A549 (cell line): ENCODE measurements around the gene MUC12.

ENCODE experiments used
- CBX2 ChIP-seq: fragments of 200-600 bp; sonication (generic); IDR thresholded peaks from 2 replicates; pipeline ENCODE4 v1.6.1; 2016; ENCODE audit warnings: low read depth, mild to moderate bottlenecking, borderline replicate concordance
- CEBPB ChIP-seq, 2 experiments: fragments of >200 bp in 1 of 2; sonication (Bioruptor Twin) in 1 of 2; formaldehyde crosslinking in 1 of 2; IDR thresholded peaks; 2 replicates each; pipeline ENCODE4 v1.6.1; 2012 to 2016
- EP300 ChIP-seq, 2 experiments: fragments of >200 bp; sonication (Bioruptor Twin); formaldehyde crosslinking; IDR thresholded peaks; 2 replicates in 1 of 2; 3 replicates in 1 of 2; pipeline ENCODE4 v1.6.1; 2016 to 2017
- HOXA7 ChIP-seq: fragments of 250-450 bp; sonication (Bioruptor Pico); IDR thresholded peaks from 2 replicates; pipeline ENCODE4 v1.5.0; 2020; ENCODE audit warnings: mild to moderate bottlenecking, moderate library complexity
- HOXB5 ChIP-seq: fragments of 250-450 bp; sonication (Bioruptor Pico); IDR thresholded peaks from 2 replicates; pipeline ENCODE4 v1.5.0; 2020; ENCODE audit warnings: mild to moderate bottlenecking, moderate library complexity
- NR3C1 ChIP-seq: fragments of >200 bp; sonication (Bioruptor Twin); formaldehyde crosslinking; IDR thresholded peaks from 3 replicates; pipeline ENCODE4 v1.6.1; 2017
- PHF8 ChIP-seq: fragments of 200-600 bp; sonication (generic); IDR thresholded peaks from 2 replicates; pipeline ENCODE4 v1.6.1; 2016; ENCODE audit warnings: low read depth, mild to moderate bottlenecking, antibody characterized with exemption, moderate library complexity, borderline replicate concordance
- POLR2A ChIP-seq: IDR thresholded peaks from 2 replicates; pipeline ENCODE4 v1.6.1; 2012; ENCODE audit warnings: mild to moderate bottlenecking, low read length
- RCOR1 ChIP-seq: fragments of 150-350 bp; IDR thresholded peaks from 2 replicates; pipeline ENCODE4 v1.6.1; 2014; ENCODE audit warnings: antibody characterized with exemption, low read length, low read depth
- ZFP36 ChIP-seq: fragments of 450-650 bp; IDR thresholded peaks from 2 replicates; pipeline ENCODE4 v1.6.1; 2014; ENCODE audit warnings: borderline replicate concordance; ENCODE audit not compliant: partially characterized antibody
- TF ChIP-seq, protein P1 (sequence below): fragments of >200 bp; sonication (Bioruptor Twin); formaldehyde crosslinking; IDR thresholded peaks from 3 replicates; pipeline ENCODE4 v1.5.1; 2016

DNA sequence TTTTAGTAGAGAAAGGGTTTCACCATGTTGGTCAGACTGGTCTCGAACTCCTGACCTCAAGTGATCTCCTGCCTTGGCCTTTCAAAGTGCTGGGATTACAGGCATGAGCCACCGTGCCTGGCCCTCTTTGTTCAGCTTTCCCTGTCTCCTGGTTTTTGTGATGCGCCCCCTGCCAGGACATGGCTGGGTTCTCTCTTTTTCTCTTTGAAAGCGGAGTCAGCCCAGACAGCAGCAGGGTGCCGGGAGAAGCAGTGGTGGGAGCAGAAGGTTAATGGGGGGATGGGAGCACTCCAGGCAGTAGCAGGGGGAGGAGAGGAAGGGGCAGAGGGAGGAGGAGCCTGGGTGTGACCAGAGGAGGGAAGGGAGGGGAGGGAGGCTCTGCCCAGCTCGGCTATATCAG lies 18.2 kb upstream of the MUC12 start:
- TF ChIP-seq POLR2A (no peak), ZFP36 (no peak), NR3C1 (no peak), HOXB5 (CRISPR knock-in tag) (no peak), RCOR1 (no peak), CEBPB (IDR thresholded peaks at IDR 0.05) (no peak), HOXA7 (CRISPR knock-in tag) (no peak), CBX2 (no peak), EP300 (IDR thresholded peaks at IDR 0.05) (no peak), PHF8 (no peak)
- TF ChIP-seq, protein P1, sequence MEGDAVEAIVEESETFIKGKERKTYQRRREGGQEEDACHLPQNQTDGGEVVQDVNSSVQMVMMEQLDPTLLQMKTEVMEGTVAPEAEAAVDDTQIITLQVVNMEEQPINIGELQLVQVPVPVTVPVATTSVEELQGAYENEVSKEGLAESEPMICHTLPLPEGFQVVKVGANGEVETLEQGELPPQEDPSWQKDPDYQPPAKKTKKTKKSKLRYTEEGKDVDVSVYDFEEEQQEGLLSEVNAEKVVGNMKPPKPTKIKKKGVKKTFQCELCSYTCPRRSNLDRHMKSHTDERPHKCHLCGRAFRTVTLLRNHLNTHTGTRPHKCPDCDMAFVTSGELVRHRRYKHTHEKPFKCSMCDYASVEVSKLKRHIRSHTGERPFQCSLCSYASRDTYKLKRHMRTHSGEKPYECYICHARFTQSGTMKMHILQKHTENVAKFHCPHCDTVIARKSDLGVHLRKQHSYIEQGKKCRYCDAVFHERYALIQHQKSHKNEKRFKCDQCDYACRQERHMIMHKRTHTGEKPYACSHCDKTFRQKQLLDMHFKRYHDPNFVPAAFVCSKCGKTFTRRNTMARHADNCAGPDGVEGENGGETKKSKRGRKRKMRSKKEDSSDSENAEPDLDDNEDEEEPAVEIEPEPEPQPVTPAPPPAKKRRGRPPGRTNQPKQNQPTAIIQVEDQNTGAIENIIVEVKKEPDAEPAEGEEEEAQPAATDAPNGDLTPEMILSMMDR: no peak
